ENCODE measurements around the gene RSBN1. TPM values are rescaled to one million over a fixed set of nuclear protein-coding genes. Genes with fewer than 3 reads are reported as not detected.
A peak's percentile ranks its signal among the peaks of the same experiment; 100 is the strongest.

RSBN1 gene
- total and polyA plus RNA-seq, 10 of the 15 experiments (the other 5 are each of a cell fraction or from before 2014, with no cell fraction given) = 2.9 to 26.8 (median 11.5) TPM

GRCh38 chr1:113784104-113784779 lies 28.0 kb downstream of the RSBN1 start (continued):
- TF ChIP-seq KDM1A (IDR thresholded peaks at IDR 0.05; ENCODE audit: borderline replicate concordance) = no peak
- TF ChIP-seq NRF1 (conservative IDR thresholded peaks at IDR 0.05; ENCODE audit: low read depth, low read length) = no peak
- no peak for TF ChIP-seq FOS (IDR thresholded peaks at IDR 0.05; ENCODE audit: borderline replicate concordance, extremely low read depth, insufficient read length)
- no peak for TF ChIP-seq HDAC6 (IDR thresholded peaks at IDR 0.05; ENCODE audit: unreplicated experiment)
- no peak for TF ChIP-seq KLF5 (IDR thresholded peaks at IDR 0.05; ENCODE audit: partially characterized antibody)
- no peak for TF ChIP-seq HDAC2 (IDR thresholded peaks at IDR 0.05)
- no peak for TF ChIP-seq POLR2A (IDR thresholded peaks at IDR 0.05; ENCODE audit: low read depth, low read length)
- no peak; the same call in 1 of the 2 replicates for TF ChIP-seq ZNF207 (IDR thresholded peaks at IDR 0.05; ENCODE audit: borderline replicate concordance)
- TF ChIP-seq ZZZ3 (IDR thresholded peaks at IDR 0.05; ENCODE audit: control insufficient read depth, insufficient read length, low read depth) = no peak
- TF ChIP-seq CBX3 (IDR thresholded peaks at IDR 0.05; ENCODE audit: borderline replicate concordance, low read depth) = no peak
- no peak for TF ChIP-seq STAT3 (IDR thresholded peaks at IDR 0.05; ENCODE audit: low read depth, low read length)
- TF ChIP-seq RFX5 (IDR thresholded peaks at IDR 0.05; ENCODE audit: low read depth, low read length) = no peak
- no peak for TF ChIP-seq RAD21 (IDR thresholded peaks at IDR 0.05; ENCODE audit: insufficient read depth, low read depth, low read length)
- TF ChIP-seq PAX8 (IDR thresholded peaks at IDR 0.05) = no peak
- TF ChIP-seq CBX5 (IDR thresholded peaks at IDR 0.05; ENCODE audit: low read depth) = no peak
- TF ChIP-seq SMAD1 (IDR thresholded peaks at IDR 0.05; ENCODE audit: low read depth, partially characterized antibody) = no peak
- TF ChIP-seq NR2F1 (conservative IDR thresholded peaks at IDR 0.05) = no peak; the same call in 1 of the 2 replicates
- TF ChIP-seq NFXL1 (IDR thresholded peaks at IDR 0.05; ENCODE audit: borderline replicate concordance) = no peak
- TF ChIP-seq ZNF217 (IDR thresholded peaks at IDR 0.05) = 0 out of 2 replicates have a peak, but pooled peaks have one; percentile 5
- TF ChIP-seq CREB1 (IDR thresholded peaks at IDR 0.05; ENCODE audit: low read depth) = peak; percentile 67; the same call in 1 of the 2 replicates
- TF ChIP-seq ZBTB4 (CRISPR knock-in tag; IDR thresholded peaks at IDR 0.05) = no peak
- TF ChIP-seq MEF2B (IDR thresholded peaks at IDR 0.05; ENCODE audit: partially characterized antibody, poor library complexity, severe bottlenecking) = peak; percentile 63
- TF ChIP-seq, protein P1, sequence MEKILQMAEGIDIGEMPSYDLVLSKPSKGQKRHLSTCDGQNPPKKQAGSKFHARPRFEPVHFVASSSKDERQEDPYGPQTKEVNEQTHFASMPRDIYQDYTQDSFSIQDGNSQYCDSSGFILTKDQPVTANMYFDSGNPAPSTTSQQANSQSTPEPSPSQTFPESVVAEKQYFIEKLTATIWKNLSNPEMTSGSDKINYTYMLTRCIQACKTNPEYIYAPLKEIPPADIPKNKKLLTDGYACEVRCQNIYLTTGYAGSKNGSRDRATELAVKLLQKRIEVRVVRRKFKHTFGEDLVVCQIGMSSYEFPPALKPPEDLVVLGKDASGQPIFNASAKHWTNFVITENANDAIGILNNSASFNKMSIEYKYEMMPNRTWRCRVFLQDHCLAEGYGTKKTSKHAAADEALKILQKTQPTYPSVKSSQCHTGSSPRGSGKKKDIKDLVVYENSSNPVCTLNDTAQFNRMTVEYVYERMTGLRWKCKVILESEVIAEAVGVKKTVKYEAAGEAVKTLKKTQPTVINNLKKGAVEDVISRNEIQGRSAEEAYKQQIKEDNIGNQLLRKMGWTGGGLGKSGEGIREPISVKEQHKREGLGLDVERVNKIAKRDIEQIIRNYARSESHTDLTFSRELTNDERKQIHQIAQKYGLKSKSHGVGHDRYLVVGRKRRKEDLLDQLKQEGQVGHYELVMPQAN (conservative IDR thresholded peaks at IDR 0.05) = no peak
- TF ChIP-seq RUNX3 (IDR thresholded peaks at IDR 0.05; ENCODE audit: low read length) = peak; percentile 95
- no peak for TF ChIP-seq TAF1 (IDR thresholded peaks at IDR 0.05; ENCODE audit: borderline replicate concordance, low read depth, low read length)
- TF ChIP-seq POU2F2 (IDR thresholded peaks at IDR 0.05; ENCODE audit: borderline replicate concordance, low read depth, low read length) = no peak
- 0 out of 2 replicates have a peak, but pooled peaks have one; percentile 41 for TF ChIP-seq NBN (IDR thresholded peaks at IDR 0.05)
- TF ChIP-seq, protein P2, sequence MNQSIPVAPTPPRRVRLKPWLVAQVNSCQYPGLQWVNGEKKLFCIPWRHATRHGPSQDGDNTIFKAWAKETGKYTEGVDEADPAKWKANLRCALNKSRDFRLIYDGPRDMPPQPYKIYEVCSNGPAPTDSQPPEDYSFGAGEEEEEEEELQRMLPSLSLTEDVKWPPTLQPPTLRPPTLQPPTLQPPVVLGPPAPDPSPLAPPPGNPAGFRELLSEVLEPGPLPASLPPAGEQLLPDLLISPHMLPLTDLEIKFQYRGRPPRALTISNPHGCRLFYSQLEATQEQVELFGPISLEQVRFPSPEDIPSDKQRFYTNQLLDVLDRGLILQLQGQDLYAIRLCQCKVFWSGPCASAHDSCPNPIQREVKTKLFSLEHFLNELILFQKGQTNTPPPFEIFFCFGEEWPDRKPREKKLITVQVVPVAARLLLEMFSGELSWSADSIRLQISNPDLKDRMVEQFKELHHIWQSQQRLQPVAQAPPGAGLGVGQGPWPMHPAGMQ (IDR thresholded peaks at IDR 0.05; ENCODE audit: borderline replicate concordance) = no peak

Data from GM12878 (cell line).